Ureter (tissue), 1 donor: Measurements from ENCODE around the gene ZNF763. TPM values are rescaled to one million over a fixed set of nuclear protein-coding genes. Genes with fewer than 3 reads are reported as not detected.
"Not testable (repeated sequence)": the region's sequence is repeated elsewhere in the genome, so short reads cannot be mapped to it uniquely, and the experiment has no call there.

Experiments used
- DNase-seq: peaks from one replicate; pipeline ENCODE4 v3.0.0-alpha.2; 2020; ENCODE audit warnings: low spot score
- total RNA-seq: library from RNA; stranded (reverse); gene quantifications from one replicate; pipeline ENCODE4 v1.2.4, GENCODE V29; 2023
- donor health status: DM: yes; HTN: yes; CAD: no.

Gene ZNF763
- 8.7 TPM for total RNA-seq

DNA sequence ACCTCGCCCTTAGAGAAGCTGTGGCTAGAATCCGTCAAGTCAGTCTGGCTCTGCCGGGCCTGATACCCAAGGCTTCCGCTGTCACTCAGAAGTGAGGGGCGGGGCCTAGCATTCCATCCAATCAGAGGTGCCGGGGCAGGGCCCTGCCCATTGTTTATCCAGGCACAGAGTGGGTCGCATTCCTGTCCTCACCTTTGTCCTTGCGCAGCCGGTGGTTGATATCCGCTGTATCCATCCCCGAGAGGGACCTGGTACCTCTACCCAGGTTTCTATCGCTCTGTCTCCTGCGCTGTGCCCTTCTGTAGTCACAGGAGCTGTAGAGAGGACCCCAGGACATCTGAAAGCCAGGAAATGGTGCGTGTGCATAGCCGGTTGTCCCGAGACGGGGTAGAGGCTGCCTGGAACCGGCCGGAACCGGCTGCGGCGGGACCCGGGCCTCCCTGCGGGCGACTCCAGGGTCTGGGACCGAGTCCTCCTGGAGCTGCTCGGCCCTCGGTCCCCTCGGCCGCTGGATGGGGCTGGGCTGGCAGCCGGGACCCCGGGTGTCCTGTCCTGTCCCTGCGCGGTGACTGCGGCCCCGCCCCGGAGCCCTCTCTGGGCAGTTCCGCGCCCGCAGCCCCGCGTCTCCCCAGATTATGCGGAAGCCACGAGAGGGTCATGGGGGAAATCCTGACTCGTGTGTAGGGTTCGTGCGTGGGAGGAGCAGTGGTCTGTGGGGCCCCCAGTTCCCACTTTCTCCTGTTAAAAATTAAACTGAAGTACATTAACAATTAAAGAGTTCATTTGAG lies at the start of gene ZNF763:
ZNF763 (plus strand) TSS at position 183 of the 788 bp plus-strand sequence; CDS start at position 352, 169 bp downstream.
- peak; percentile 97 for DNase-seq

DNA sequence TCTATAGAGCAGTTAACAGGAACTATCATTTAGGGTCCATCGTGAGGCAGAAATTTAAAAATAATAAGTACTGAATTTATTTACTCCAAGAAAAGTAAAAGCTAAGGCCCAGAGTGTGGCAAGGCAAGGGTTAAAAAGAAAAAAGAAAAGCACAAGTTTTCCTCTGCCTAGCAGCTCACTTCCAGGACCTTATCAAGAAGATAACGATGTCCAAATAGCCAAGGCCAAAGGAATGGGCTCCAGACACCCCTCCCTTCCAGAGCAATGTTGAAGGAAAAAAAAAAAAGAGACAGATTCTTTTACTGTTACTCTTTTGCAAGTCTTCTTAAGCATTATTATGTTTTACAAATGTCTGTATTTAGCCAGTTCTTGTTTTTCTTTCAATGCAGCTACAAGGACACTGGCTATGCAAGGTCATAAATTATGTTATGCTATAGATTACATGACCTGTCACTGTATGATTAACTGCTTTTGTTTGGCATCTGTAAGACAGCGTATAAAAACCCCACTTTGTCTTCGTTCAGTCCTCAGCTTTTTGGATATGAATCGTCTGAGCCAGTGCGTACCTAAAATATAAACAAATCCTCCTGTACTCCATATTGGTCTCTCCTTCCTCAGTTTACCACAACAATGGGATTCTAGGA lies 42.9 kb upstream of the ZNF763 start:
- no peak for DNase-seq

DNA sequence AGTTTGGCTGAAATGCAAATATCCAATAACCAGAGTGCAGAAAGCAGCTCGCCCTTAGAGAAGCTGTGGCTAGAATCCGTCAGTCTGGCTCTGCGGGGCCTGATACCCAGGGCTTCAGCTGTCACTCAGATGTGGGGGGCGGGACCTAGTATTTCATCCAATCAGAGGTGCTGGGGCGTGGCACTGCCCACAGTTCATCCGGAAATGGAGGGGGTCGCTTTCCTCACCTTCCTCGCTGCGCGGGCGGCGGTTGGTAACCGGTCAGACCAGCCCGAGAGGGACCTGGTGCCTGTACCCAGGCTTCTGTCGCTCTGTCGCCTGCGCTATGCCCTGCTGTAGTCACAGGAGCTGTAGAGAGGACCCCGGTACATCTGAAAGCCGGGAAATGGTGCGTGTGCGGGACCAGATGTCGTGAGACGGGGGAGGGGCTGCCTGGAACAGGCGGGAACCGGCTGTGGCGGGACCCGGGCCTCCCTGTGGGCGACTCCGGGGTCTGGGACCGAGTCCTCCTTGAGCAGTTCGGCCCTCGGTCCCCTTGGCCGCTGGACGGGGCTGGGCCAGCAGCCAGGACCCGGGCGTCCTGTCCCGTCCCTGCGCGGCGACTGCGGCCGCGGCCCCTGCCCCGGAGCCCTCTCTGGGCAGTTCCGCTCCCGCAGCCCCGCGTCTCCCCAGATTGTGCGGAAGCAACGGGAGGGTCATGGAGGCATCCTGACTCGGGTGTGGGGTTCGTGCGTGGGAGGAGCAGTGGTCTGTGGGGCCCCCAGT lies 39.8 kb upstream of the ZNF763 start, which contains the start of gene ZNF700:
ZNF700 (plus strand) TSS at position 222 of the 765 bp plus-strand sequence; CDS start at position 326, 104 bp downstream.
- DNase-seq, result peak; percentile 98

DNA sequence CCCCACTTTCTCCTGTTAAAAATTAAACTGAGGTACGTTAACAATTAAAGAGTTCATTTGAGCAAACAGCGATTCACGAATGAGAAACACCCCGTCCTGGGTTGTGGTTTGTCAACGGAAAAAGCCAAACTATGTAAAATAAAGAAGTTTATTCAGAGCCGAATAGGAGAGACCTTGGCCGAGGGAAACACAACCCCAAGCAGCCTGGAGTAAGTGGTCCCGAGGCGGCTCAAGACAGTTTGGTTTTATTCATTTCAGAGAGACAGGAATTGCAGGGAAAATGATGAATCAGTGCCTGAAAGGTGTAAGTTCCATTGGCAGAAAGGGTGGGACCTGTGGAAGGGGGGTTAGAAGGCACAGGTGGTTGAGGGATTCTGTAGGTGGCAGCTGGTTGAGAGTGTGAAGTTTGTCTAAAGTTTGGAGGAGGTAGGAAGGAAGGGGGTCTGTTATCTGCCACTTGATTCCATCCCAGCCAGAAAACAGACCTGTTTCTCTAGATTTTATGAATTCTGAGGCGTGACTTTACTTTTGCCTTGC lies 39.1 kb upstream of the ZNF763 start:
- DNase-seq, result not testable (repeated sequence)

- no peak for DNase-seq
Observed at GRCh38 chr19:11927227-11927626, 37.6 kb upstream of the ZNF763 start.

GRCh38 chr19:11931051-11931450 lies 33.8 kb upstream of the ZNF763 start:
- DNase-seq, result no peak

DNA sequence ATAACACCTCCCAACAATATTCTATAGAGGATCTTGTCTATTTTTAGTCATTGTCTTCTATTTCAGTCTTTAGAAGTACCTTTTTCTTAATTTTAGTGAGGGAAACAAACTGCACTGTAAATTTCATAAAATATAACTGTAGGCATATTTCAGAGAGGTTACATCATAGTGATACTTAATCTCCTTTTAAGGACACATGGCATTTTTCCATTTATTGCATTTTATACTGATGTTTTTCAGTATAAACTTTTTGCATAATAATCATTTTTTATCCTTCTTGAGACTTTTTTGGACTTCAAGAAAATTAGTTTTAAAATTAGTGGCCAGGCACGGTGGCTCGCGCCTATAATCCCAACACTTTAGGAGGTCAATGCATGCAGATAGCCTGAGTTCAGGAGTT lies 33.3 kb upstream of the ZNF763 start:
- no peak for DNase-seq

GRCh38 chr19:11935829-11936228 lies 29.0 kb upstream of the ZNF763 start:
- DNase-seq, result not testable (repeated sequence)

- DNase-seq, result not testable (repeated sequence)
Observed at GRCh38 chr19:11938383-11938782, 26.5 kb upstream of the ZNF763 start.

DNA sequence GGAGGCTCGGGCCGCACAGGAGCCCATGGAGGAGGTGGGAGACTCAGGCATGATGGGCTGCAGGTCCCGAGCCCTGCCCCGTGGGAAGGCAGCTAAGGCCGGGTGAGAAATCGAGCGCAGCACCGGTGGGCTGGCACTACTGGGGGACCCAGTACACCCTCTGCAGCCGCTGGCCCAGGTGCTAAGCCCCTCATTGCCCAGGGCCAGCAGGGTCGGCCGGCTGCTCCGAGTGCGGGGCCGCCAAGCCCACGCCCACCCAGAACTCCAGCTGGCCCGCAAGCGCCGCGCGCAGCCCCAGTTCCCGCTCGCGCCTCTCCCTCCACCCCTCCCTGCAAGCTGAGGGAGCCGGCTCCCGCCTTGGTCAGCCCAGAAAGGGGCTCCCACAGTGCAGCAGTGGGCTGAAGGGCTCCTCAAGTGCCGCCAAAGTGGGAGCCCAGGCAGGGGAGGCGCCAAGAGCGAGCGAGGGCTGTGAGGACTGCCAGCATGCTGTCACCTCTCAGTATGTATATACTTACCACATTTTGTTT lies 23.4 kb upstream of the ZNF763 start:
- not testable (repeated sequence) for DNase-seq

DNA sequence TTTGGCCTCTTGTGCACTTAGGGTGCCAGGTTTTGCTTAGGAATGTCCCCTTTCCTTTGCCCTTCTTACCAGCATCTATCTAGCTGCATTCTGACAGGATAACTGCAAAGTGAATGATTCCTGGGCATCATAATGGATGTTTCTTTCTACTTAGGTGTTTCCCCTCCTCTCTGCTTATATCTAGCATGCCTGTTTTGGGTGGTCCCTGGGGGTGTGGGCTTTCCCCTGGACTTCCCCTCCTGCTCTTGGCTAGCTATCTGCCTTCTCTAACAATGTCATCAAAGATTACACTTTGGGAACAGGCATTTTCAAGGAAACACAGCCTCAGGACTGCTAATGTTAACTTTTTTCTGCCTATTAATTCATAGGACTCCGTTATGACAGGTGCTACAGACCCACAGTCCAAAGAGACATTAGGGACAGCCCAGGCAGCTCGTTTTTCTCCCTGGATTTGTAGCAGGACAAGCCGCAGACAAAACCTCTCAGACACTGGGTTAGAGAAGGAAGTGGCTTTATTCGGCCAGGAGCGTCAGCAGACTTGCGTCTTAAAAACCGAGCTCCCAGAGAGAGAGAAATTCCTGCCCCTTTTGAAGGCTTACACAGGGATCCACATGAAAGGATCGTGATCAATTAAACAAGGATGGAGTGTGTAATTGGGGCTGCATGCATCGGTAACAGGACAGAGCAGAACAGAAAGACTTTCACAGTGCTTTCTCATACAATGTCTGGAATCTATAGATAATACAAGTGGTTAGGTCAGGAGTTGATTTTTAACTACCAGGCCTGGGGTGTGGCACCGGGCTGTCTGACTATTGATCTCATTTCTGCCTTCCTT lies 22.6 kb upstream of the ZNF763 start:
- DNase-seq, result no peak

GRCh38 chr19:11942843-11943108 lies 22.1 kb upstream of the ZNF763 start:
- DNase-seq, result no peak

DNA sequence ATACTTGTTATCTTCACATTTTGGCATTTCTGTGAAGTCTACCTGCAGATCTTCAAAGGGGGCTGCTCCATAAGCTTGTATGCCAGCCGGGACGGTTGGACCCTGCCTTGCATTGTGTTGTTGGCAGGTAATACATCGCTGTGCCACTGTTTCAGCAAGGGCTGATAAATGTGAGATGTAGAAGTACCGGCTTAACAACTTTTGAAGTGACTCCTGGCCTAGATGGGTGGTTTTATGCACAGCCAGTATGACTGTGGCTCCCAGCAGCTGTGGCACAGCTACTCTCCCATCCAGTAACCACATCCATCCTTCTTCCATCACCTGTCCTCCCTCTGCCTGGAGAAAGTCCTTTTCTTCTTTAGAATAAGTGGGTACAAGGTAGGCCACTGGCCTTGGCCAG lies 20.2 kb upstream of the ZNF763 start:
- no peak for DNase-seq

DNA sequence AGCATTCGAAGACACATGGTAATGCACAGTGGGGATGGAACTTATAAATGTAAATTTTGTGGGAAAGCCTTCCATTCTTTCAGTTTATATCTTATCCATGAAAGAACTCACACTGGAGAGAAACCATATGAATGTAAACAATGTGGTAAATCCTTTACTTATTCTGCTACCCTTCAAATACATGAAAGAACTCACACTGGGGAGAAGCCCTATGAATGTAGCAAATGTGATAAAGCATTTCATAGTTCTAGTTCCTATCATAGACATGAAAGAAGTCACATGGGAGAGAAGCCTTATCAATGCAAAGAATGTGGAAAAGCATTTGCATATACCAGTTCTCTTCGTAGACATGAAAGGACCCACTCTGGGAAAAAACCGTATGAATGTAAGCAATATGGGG lies 16.2 kb upstream of the ZNF763 start:
- no peak for DNase-seq

GRCh38 chr19:11949201-11949600 lies 15.6 kb upstream of the ZNF763 start:
- no peak for DNase-seq

DNA sequence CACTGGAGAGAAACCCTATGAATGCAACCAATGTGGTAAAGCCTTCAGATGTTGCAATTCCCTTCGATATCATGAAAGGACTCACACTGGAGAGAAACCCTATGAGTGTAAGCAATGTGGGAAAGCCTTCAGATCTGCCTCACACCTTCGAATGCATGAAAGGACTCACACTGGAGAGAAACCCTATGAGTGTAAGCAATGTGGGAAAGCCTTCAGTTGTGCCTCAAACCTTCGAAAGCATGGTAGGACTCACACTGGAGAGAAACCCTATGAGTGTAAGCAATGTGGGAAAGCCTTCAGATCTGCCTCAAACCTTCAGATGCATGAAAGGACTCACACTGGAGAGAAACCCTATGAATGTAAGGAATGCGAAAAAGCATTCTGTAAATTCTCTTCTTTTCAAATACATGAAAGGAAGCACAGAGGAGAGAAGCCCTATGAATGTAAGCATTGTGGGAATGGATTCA lies 15.2 kb upstream of the ZNF763 start:
- DNase-seq, result not testable (repeated sequence)

GRCh38 chr19:11950312-11950711 lies 14.5 kb upstream of the ZNF763 start:
- DNase-seq, result no peak

DNA sequence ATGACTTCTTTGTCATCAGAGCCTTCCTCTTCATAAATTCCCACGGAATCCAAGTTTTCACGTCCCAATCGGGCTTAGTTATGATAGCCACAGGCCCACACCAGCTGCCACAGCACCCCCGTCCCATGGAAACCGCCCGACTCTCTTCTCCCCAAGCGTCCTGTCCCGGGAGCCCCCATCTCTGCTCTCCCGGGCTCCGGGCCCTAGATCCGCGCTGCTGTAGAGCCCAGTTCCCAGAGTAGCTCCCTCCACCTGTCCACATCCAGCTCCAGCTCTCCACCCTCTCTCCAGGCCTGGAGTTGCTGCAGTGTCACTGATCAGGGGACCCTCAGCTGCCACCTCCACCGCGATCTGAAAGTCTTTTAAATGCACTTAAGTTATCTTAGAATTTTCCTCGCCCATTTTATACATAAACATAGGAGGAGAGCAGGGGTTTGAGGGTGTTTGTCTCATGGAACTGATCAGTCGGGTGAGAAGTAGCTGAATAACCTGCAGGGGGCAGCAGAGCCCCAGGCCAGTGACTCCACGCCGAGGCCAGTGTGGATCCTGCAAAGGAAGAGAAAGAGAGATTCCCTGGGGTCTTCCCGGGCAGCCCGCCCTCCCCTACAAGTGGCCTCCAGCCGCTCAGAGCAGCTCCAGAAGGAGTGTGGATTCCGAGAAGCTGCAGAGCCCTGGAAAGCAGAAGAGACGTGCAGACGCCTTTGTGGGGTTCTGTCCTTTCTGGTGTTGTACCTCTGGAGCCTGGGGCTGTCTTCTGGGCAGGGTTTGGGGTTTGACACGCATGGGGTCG lies 1.1 kb upstream of the ZNF763 start:
- DNase-seq, result peak; percentile 80

DNA sequence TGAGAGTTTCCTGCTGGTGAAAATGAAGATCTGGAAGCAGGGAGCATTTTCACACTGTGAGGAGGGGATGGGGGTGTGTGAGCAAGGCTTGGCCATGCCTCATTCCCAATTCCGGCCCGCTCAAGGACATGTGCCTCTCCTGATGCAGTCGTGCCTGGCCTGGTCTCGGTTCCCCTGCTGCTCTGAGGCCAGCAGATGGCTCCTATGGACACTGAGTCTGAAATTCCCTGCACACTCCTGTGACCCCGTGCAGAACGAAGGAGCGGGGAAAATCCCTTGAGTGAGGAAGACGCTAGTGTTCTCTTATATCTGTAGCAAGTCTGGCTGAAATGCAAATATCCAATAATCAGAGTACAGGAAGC lies 363 bp upstream of the ZNF763 start:
- no peak for DNase-seq

- no peak for DNase-seq
Observed at GRCh38 chr19:11970174-11970573, 5.3 kb downstream of the ZNF763 start.
